Endothelial cell of umbilical vein (primary cell): Measurements from ENCODE around the gene HNRNPLL. TPM values are rescaled to one million over a fixed set of nuclear protein-coding genes. Genes with fewer than 3 reads are reported as not detected.
A peak's percentile ranks its signal among the peaks of the same experiment; 100 is the strongest.

Experiments
- BruUV-seq: library from RNA; stranded (reverse); fragments of 400-500 nt; replicated peaks from 2 replicates; lab custom pipeline; 2021; lab: Mats Ljungman, UMichigan
- CTCF ChIA-PET: fragments of 300-600, 350-600 bp; sonication (Branson Sonifier 250); formaldehyde crosslinking; loops from one replicate; lab custom pipeline; 2021; ENCODE audit warnings: antibody characterized with exemption, inconsistent platforms; lab: Charles Lee
- POLR2A ChIA-PET: fragments of 300-600, 350-600 bp; sonication (Branson Sonifier 250); formaldehyde crosslinking; loops from one replicate; lab custom pipeline; 2021; ENCODE audit warnings: antibody characterized with exemption, inconsistent platforms; lab: Charles Lee
- DNase-seq: peaks from one replicate; pipeline ENCODE4 v3.0.0-alpha.2; 2011; ENCODE audit warnings: low read depth, low spot score
- FAIRE-seq: peaks from 2 replicates; lab custom pipeline; 2011; peaks lifted over from hg19 to GRCh38; lab: Jason Lieb, UNC
- H2AFZ ChIP-seq: 2 replicates; pipeline ENCODE4 v1.6.0; 2012; ENCODE audit warnings: low read depth, low read length, control low read depth, inconsistent platforms
- H3K27ac ChIP-seq: 2 replicates; pipeline ENCODE4 v1.5.1; 2011; ENCODE audit warnings: low read depth, mild to moderate bottlenecking, control low read depth, low read length, moderate library complexity; ENCODE audit not compliant: insufficient read depth
- H3K27me3 ChIP-seq, 2 experiments: 2 replicates each; pipeline versions ENCODE4 v1.6.0 to v1.6.1; 2011; ENCODE audit warnings: low read length in 2 of 2, mixed read lengths in 1 of 2; ENCODE audit not compliant: control insufficient read depth in 2 of 2, insufficient read depth in 2 of 2
- H3K36me3 ChIP-seq, 2 experiments: 2 replicates in 1 of 2; 3 replicates in 1 of 2; pipeline ENCODE4 v1.5.1; 2011; ENCODE audit warnings: low read length in 2 of 2, mild to moderate bottlenecking in 1 of 2, moderate library complexity in 1 of 2; ENCODE audit not compliant: control insufficient read depth in 2 of 2, insufficient read depth in 2 of 2; ENCODE audit errors: extremely low read depth in 1 of 2
- H3K4me1 ChIP-seq: 3 replicates; pipeline ENCODE4 v1.5.1; 2011; ENCODE audit warnings: mild to moderate bottlenecking, low read length; ENCODE audit not compliant: control insufficient read depth, insufficient read depth; ENCODE audit errors: extremely low read depth
- H3K4me2 ChIP-seq: 2 replicates; pipeline ENCODE4 v1.6.1; 2011; ENCODE audit warnings: low read length, control low read depth, mixed read lengths; ENCODE audit not compliant: insufficient read depth
- H3K4me3 ChIP-seq, 3 experiments: fragments of 200-600 bp in 1 of 3; sonication (generic), shearing (Covaris generic) in 1 of 3; replicated peaks in 1 of 3; 2 replicates each; pipeline ENCODE4 v1.5.1; 2011 to 2016; ENCODE audit warnings: control low read depth in 3 of 3, low read length in 3 of 3, mild to moderate bottlenecking in 2 of 3, inconsistent platforms in 1 of 3, low read depth in 1 of 3, moderate library complexity in 1 of 3; ENCODE audit not compliant: insufficient read depth in 1 of 3
- H3K79me2 ChIP-seq: 2 replicates; pipeline ENCODE4 v1.6.0; 2012; ENCODE audit warnings: low read length, inconsistent platforms; ENCODE audit not compliant: control insufficient read depth, insufficient read depth
- H3K9ac ChIP-seq: replicated peaks from 2 replicates; pipeline ENCODE3; 2011; ENCODE audit warnings: low read length, control low read depth; ENCODE audit not compliant: insufficient read depth; ENCODE audit errors: extremely low read depth
- H3K9me1 ChIP-seq: replicated peaks from 3 replicates; pipeline ENCODE4 v1.6.0; 2011; ENCODE audit warnings: mild to moderate bottlenecking, low read length; ENCODE audit not compliant: control insufficient read depth, insufficient read depth; ENCODE audit errors: extremely low read depth
- H3K9me3 ChIP-seq: replicated peaks from 2 replicates; pipeline ENCODE4 v1.5.1; 2012; ENCODE audit warnings: low read length, inconsistent platforms; ENCODE audit not compliant: control insufficient read depth, insufficient read depth
- H4K20me1 ChIP-seq: replicated peaks from 2 replicates; pipeline ENCODE3; 2011; ENCODE audit warnings: mild to moderate bottlenecking, low read length; ENCODE audit not compliant: control insufficient read depth, insufficient read depth; ENCODE audit errors: extremely low read depth
- CTCF ChIP-seq, 2 donors: IDR thresholded peaks; 1 replicate in 1 of 2; 2 replicates in 1 of 2; pipeline ENCODE4 v1.5.1; 2011; ENCODE audit warnings: low read length in 2 of 2, mild to moderate bottlenecking in 2 of 2, moderate library complexity in 2 of 2, control low read depth in 1 of 2, inconsistent platforms in 1 of 2, low read depth in 1 of 2; ENCODE audit not compliant: insufficient read depth in 1 of 2; ENCODE audit errors: extremely low read depth in 1 of 2
- EZH2 ChIP-seq: IDR thresholded peaks from 2 replicates; pipeline ENCODE4 v1.6.1; 2012; ENCODE audit warnings: borderline replicate concordance, low read depth, mild to moderate bottlenecking, moderate library complexity, low read length, inconsistent platforms; ENCODE audit not compliant: severe bottlenecking
- FOS ChIP-seq: IDR thresholded peaks from 2 replicates; pipeline ENCODE4 v1.6.1; 2011; ENCODE audit warnings: mild to moderate bottlenecking, low read length, moderate library complexity, borderline replicate concordance; ENCODE audit not compliant: insufficient read depth
- GATA2 ChIP-seq: IDR thresholded peaks from 2 replicates; pipeline ENCODE4 v1.7.0; 2011; ENCODE audit warnings: low read depth, mild to moderate bottlenecking, moderate library complexity, mixed read lengths, low read length; ENCODE audit not compliant: insufficient read length, insufficient read depth
- JUN ChIP-seq: IDR thresholded peaks from 2 replicates; pipeline ENCODE4 v1.6.1; 2011; ENCODE audit warnings: borderline replicate concordance, low read depth; ENCODE audit not compliant: insufficient read length, insufficient read depth
- MAX ChIP-seq: IDR thresholded peaks from 2 replicates; pipeline ENCODE4 v1.6.1; 2011; ENCODE audit not compliant: insufficient read depth, insufficient read length
- MYC ChIP-seq: IDR thresholded peaks from one replicate; pipeline ENCODE4 v1.6.1; 2011; ENCODE audit warnings: mild to moderate bottlenecking, low read depth, low read length
- POLR2A ChIP-seq: IDR thresholded peaks from 2 replicates; pipeline ENCODE4 v1.6.1; 2012; ENCODE audit warnings: low read depth, mild to moderate bottlenecking, control low read depth, low read length
- POLR2AphosphoS5 ChIP-seq: IDR thresholded peaks from 2 replicates; pipeline ENCODE4 v1.6.1; 2012; ENCODE audit warnings: low read depth, mild to moderate bottlenecking, control low read depth, low read length, moderate library complexity; ENCODE audit not compliant: insufficient read depth
- dilution Hi-C: fragments of 300-500 bp; cut with MboI; formaldehyde crosslinking; loops from one replicate; pipeline ENCODE4 v1.15.0; 2019; ENCODE audit warnings: low sequenced_read_pairs; ENCODE audit not compliant: extremely low pct_ligation_motif_present
- intact Hi-C: fragments of 100-400 bp; cut with micrococcal nuclease; formaldehyde crosslinking; loops from one replicate; pipeline ENCODE4 v1.10.0; 2022
- polyA plus RNA-seq, 4 experiments: library from polyadenylated mRNA; depleted of rRNA in 3 of 4; stranded (reverse) in 3 of 4; unstranded in 1 of 4; fragments of >200 nt; gene quantifications; 2 replicates each; pipeline versions ENCODE4 v1.2.1 to v1.2.3, GENCODE V29; 2011 to 2012; ENCODE audit warnings: missing spikeins in 1 of 4
- total RNA-seq: library from RNA; stranded (reverse); gene quantifications from 2 replicates; pipeline ENCODE4 v1.2.3, GENCODE V29; 2021

HNRNPLL gene
- total and polyA plus RNA-seq, 2 donors (not counting 3 experiments of a cell fraction or from before 2014, with no cell fraction given), result 19.8 to 56.2 TPM

GRCh38 chr2:38535744-38536506, 66.8 kb downstream of the HNRNPLL start:
- intact Hi-C loops, result loop anchor here (1.0 to 10.0 kb wide), 6 partner anchors 67 to 299 kb away; partner anchors contain the start of genes ATL2 and HNRNPLL
- H2AFZ ChIP-seq, result peak overlapping the region; percentile 63
- H3K9me3 ChIP-seq, result no peaks in the 10 kb centered on the region
- no peaks in the 10 kb centered on the region for H3K4me1 ChIP-seq
- H3K79me2 ChIP-seq, result no peaks in the 10 kb centered on the region
- dilution Hi-C loops, result no loop called here
- ChIA-PET CTCF (interaction anchor here (0.8 to 3.6 kb wide), 20 partner anchors 9 to 443 kb away, joined by 3 to 23 read pairs (median 5); partner anchors contain the start of gene HNRNPLL), POLR2A (interaction anchor here (1.7 kb wide), 1 partner anchor 215 kb away, joined by 7 read pairs; the partner anchor contains the start of gene SRSF7)
- H3K36me3 ChIP-seq, result no peaks in the 10 kb centered on the region
- H3K4me3 ChIP-seq, result peak overlapping the region; percentile 34 to 57 (median 52)
- BruUV-seq, result no TSS peak
- H3K4me2 ChIP-seq, result peak overlapping the region; percentile 92
- H4K20me1 ChIP-seq, result no peaks in the 10 kb centered on the region
- DNase-seq (peak; percentile 75), FAIRE-seq (peak; percentile 84)
- no peak overlapping the region for H3K27ac ChIP-seq
- H3K9me1 ChIP-seq, result no peaks in the 10 kb centered on the region
- TF ChIP-seq CTCF (IDR thresholded peaks at IDR 0.05; ENCODE audit: extremely low read depth in 1 of 2, insufficient read depth in 1 of 2, low read depth in 1 of 2, low read length in 2 of 2), result peak; percentile 94 to 96
- TF ChIP-seq EZH2, result no peak
- no peak for TF ChIP-seq GATA2
- TF ChIP-seq FOS, result no peak
- no peak for TF ChIP-seq POLR2AphosphoS5
- no peak for TF ChIP-seq POLR2A
- TF ChIP-seq MAX, result no peak
- TF ChIP-seq JUN, result peak; percentile 41
- no peak for TF ChIP-seq MYC
- H3K9ac ChIP-seq, result peak overlapping the region; percentile 58
- H3K27me3 ChIP-seq, result no peaks in the 10 kb centered on the region
